HCT116 (cell line): ENCODE data around the gene MCC.

Experiments used
- CEBPB ChIP-seq: IDR thresholded peaks from 2 replicates; pipeline ENCODE4 v1.6.1; 2012; ENCODE audit warnings: low read depth
- TF ChIP-seq, protein P1 (sequence below), 3 experiments: fragments of 200-600 bp in 1 of 3; sonication (generic) in 1 of 3; IDR thresholded peaks in 2 of 3; conservative IDR thresholded peaks in 1 of 3; 2 replicates each; pipeline ENCODE4 v1.5.1; 2012 to 2017; ENCODE audit warnings: low read depth in 2 of 3, low read length in 2 of 3, antibody characterized with exemption in 1 of 3, borderline replicate concordance in 1 of 3, control low read depth in 1 of 3, mild to moderate bottlenecking in 1 of 3, mixed read lengths in 1 of 3, mixed run types in 1 of 3, moderate library complexity in 1 of 3; ENCODE audit not compliant: insufficient read depth in 1 of 3

DNA sequence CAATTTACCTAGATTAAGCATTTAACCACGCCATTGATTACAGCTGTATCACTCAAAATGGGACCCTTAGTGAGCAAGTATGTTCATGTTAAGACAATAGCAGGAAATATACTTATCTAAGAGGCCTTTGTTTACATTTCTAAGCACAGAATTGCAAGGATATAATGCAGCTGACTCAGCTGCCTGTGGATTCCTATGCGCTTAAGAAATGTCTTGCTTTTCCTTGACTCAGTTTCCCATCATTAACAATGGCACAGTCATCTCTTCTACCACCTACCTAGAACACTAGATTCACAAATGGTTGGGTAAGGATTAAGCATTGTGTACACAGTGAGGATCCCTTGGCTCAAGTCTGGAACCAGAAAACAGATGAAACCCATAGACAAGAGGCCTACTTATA lies 217.2 kb downstream of the MCC start:
- no peak for TF ChIP-seq CEBPB
- TF ChIP-seq, protein P1, sequence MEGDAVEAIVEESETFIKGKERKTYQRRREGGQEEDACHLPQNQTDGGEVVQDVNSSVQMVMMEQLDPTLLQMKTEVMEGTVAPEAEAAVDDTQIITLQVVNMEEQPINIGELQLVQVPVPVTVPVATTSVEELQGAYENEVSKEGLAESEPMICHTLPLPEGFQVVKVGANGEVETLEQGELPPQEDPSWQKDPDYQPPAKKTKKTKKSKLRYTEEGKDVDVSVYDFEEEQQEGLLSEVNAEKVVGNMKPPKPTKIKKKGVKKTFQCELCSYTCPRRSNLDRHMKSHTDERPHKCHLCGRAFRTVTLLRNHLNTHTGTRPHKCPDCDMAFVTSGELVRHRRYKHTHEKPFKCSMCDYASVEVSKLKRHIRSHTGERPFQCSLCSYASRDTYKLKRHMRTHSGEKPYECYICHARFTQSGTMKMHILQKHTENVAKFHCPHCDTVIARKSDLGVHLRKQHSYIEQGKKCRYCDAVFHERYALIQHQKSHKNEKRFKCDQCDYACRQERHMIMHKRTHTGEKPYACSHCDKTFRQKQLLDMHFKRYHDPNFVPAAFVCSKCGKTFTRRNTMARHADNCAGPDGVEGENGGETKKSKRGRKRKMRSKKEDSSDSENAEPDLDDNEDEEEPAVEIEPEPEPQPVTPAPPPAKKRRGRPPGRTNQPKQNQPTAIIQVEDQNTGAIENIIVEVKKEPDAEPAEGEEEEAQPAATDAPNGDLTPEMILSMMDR (IDR thresholded peaks at IDR 0.05 in 2 of 3, conservative IDR thresholded peaks at IDR 0.05 in 1 of 3; ENCODE audit: borderline replicate concordance in 1 of 3, insufficient read depth in 1 of 3, low read depth in 2 of 3, low read length in 2 of 3) = no peak
